ENCODE measurements around the gene LTBP1.
"Not testable (repeated sequence)": the region's sequence is repeated elsewhere in the genome, so short reads cannot be mapped to it uniquely, and the experiment has no call there.

The LTBP1 gene

DNA sequence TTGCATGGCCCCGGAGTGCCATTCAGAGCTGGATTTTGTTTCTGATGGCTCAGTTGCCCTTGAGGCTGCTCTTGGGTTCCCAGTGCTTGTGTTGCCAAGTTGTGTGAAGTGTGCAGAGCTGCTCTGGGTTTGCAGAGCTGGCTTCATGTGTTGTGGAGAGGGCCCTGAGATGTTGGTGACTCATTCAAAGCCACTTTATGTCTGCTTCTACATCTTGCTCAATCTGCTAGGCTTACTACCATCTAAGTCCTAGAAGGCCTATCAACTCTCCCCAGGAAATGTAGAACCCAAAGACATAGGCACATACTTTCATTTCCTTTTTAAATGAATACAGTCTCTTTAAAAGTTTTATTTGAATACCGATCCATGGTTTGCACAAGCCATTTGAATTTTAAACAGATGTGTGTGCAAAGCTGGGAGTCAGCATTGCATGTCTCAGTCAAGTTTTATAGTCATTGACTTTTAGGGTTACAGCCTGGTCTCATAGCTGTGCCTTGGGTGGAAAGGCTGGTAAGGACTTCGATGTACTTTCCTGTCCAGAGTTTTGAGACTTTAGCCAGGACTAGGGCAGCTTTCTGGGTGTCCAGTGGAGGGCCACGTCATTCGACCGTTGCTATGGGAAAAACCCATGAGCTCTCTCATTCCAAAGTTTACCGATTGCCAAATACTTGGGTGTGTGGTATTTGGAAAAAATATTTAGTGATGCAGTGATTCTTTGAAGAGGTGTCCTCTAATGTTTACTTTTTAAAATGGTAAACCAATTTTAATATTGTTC lies 105.0 kb downstream of the LTBP1 start:
- no peak for DNase-seq

DNA sequence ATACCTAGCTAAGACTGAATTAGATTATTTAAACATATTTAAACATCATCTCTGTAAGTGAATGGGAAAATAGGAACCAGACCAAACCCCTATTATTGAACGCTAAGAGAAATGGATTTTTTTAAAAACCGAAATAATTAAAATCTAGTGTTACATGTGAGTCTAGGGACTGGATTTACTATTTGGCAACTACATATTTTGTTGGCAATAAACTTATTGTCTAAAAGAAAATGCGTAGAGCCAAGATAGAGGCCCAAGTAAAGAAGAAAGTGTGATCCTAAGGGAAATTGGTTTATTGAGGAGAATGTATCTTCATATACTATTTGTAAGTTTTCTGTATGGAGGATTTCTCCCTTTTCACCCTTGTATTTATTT lies 105.6 kb downstream of the LTBP1 start:
- no peak for DNase-seq

DNA sequence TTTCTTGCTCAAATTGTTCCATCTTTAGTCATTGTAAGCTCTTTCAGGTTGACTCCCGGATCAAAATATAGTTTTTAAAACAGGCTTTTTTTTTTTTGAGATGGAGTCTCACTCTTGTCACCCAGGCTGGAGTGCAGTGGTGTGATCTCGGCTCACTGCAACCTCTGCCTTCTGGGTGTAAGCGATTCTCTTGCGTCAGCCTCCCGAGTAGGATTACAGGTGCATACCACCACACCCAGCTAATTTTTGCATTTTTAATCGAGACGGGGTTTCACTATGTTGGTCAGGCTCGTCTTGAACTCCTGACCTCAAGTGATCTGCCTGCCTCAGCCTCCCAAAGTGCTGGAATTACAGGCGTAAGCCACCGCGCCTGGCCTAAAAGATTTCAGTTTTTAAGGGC lies 106.0 kb downstream of the LTBP1 start:
- not testable (repeated sequence) for DNase-seq

DNA sequence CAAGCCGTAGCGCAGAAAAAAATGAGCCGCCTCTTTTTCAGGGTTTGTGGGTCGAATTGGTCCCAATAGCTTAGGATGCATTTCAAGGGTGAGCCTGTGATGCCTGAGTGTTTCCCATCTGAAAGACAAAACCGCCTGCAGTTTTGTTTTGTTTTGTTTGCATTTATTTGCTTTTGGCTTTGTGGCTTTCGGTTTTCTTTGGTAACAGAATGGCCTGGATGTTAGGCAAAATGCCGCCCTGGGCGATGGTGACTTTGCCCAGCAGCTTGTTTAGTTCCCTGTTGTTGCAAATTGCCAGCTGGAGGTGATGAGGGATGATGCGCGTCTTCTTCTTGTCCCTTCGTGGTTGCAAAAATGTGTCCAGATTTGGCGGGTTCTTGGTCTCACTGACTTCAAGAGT lies 109.4 kb downstream of the LTBP1 start:
- no peak for DNase-seq

DNA sequence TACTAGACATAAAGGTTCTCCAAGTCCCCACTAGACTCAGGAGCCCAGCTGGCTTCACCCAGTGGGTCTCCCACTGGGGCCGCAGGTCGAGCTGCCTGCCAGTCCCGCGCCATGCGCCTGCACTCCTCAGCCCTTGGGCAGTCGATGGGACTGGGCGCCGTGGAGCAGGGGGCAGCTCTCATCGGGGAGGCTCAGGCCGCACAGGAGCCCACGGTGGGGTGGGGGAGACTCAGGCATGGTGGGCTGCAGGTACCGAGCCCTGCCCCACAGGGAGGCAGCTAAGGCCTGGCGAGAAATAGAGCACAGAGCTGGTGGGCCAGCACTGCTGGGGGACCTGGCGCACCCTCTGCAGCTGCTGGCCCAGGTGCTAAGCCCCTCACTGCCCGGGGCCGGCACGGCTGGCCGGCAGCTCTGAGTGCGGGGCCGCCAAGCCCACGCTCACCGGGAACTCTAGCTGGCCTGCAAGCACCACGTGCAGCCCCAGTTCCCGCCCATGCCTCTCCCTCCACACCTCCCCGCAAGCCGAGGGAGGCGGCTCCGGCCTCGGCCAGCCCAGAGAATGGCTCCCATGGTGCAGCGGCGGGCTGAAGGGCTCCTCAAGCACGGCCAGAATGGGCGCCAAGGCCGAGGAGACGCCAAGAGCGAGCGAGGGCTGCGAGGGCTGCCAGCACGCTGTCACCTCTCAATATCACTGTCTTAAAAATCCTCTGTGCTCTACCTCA lies 110.7 kb downstream of the LTBP1 start:
- DNase-seq = not testable (repeated sequence)

DNA sequence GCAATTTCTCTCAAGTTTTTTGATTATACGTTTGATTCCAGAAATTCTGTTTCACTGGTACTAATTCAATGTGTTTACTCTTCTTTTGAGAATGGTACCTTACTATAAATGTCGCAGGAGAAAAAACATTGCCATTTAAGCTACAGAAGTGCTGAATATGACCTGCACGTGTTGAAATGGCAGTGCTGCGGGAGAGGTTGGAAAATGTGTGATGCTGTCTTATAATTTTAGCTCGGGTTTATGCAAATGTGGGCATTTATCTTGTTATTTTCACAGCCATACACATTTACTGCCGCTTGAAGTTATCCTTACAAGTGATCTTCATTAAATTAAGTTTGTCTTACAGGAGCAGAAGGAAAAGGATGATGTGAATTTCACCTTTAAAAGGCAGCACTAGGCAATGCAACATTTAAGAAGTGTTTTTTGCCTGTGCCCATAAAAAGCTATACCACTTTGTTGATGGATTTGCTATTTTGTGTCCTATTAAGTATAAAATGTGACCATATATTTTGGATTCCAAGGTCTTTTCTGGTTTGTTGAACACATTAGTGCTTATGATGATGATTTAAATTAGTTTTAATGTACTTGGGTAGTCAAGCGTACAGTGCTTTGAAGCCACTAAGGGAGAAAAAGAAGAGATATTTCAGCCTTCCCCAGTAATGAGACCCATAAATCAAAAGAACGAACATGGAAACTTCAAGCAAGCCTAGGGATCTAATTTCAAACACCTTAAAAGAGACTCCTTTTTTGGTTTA lies 112.1 kb downstream of the LTBP1 start:
- no peak for DNase-seq

DNA sequence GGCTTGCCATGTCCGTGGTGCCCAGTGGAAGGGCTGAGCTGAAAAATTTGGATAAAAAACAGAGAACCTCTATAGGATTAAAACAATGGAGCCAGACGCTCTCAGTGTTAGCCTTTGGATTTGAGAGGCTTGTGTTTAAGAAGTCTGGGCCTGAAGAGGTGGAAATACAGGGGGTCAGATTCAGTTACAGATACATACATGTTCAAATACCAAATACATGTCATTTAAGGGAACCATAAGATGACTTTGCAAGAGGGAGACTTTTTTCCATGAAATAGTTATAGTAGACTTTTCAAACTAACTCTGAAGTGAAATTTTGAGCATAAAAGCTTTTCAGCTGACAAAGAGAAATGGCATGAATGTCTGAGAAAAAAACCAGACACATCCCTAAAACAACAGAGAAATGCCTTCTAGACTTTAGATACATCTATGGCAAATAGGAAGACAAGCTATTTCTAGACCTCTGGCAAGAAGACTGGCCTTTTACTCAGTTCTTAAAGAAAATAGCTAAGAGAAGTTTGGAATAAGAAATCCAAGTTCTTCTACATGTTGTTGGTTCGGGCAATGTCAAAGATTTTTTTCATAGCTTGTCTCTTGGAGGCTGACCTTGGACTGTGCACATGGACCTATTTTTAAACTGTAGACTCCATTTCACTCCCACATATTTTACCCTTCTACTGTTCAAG lies 112.9 kb downstream of the LTBP1 start:
- no peak for DNase-seq

DNA sequence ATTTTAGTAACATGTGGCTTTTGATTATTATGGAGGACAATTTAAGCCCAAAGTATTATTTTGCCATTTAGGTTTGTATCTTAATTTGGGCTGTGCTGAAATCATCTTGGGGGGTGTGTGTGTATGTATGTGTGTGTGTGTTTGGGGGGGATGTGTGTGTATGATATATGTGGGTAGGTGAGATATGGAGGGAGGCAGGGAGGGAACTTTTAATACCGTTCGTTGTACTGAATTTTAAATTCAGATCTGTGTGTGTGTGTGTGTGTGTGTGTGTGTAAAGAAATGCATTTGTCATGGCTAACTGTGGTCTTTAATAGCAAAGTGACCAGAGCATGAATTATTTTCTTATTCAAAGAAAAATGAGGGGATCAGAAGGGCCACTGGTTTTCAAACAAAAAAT lies 113.7 kb downstream of the LTBP1 start:
- no peak for DNase-seq

DNA sequence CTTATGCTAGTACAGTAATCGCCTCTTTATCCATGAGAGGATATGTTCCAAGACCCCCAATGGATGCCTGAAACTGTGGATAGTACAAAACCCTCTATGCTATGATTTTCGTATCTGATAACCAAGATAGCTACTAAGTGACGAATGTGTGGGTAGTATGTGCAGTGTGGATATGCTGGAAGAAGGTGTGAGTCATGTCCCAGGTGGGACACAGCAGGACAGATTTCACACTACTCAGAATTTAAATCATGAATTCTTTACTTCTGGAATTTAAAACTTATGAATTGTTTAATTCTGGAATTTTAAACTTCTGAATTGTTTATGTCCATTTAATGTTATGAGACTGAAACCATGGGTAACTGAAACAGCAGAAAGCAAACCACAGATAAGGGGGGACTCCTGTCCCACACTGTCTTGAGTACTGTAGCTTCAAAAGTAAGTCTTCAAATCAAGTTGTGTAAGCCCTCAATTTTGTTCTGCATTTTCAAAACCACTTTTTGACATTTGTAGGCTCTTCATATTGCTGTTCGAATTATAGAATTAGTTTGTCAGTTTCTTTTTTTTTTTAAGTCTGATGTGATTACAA lies 116.0 kb downstream of the LTBP1 start:
- no peak for DNase-seq

DNA sequence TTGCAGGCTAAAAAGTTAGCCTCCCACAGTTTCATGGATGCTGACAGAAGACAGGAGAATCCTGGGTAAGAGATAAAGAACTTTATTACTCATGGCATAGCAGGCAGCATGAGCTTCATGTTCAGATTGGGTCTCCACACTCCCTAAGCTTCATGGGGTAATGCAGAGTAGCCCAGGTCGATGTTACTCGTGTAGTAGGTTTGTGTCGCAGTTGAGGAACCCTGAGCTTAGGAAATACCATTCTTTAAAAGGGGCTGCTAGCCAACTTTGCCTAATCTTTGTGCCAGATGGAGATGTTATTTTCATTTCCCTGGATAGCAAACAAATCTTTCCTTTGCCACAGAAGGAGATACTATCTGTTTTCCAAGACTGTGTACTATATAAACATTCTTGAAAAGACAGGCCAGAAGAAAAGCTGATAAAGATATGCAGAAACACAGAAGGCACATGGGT lies 117.6 kb downstream of the LTBP1 start:
- no peak for DNase-seq

DNA sequence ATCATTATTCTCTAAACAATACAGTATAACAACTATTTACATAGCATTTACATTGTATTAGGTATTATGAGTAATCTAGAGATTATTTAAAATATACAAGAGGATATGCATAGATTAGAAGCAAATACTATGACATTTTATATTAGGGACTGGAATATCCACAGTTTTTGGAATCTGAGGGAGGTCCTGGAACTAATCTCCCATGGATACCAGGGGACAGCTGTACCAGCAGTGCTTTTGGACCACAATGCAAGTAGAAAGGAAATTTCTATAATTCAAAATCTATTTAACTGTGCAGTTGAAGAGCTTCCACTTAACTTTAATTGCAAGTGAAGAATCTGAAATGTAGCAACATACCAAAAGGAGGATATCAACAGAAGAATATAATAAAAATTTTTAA lies 120.8 kb downstream of the LTBP1 start:
- DNase-seq = no peak

DNA sequence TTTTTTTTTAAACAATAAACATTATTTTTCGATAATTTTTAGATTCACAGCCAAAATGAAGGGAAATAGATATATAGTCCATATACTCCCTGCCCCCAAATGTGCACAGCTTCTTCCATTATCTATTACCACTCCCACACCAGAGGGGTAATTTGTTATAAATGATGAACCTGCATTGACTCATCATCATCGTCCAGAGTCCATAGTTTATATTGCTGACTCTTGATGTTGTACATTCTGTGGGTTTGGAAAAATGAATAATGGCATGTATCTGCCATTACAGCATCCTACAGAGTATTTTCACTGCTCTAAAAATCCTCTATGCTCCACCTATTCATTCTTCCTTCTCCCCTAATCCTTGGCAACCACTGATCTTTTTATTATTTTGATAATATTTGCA lies 121.5 kb downstream of the LTBP1 start:
- no peak for DNase-seq

DNA sequence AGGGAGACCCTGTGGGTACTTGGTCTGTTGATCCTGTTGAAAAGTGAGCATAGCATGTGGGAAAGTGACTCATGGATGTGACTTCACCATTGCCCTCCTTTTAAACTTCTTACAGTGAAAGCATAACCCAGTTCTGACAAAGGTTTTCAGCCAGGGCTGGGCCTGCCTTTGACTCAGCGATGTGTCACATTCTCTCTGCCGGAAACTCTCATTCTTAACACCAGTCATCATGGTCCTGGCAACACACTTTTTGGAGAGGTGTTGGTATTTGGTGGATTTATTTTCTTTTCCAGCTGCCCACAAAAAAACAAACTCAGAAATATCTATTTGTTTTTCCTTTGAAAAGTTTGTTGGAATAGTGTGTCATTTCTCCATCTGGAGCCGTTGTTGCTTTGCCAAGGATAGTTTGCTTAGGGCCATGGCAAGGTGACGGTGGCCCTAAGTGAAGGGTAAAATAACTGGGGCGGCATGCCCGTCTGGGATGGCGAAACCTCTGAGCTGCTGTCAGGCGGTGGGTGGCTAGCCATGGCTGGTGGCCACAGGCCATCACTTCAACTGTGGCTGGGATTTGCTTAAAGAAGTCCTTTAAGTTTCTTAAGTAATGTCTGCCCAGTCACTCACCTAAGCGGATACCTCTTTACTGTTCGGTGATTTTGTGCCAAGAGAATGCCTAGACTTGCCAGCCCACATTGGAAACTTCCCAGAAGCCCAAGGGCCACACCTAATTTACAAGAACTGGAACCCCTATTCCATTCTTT lies 123.3 kb downstream of the LTBP1 start:
- no peak for DNase-seq

DNA sequence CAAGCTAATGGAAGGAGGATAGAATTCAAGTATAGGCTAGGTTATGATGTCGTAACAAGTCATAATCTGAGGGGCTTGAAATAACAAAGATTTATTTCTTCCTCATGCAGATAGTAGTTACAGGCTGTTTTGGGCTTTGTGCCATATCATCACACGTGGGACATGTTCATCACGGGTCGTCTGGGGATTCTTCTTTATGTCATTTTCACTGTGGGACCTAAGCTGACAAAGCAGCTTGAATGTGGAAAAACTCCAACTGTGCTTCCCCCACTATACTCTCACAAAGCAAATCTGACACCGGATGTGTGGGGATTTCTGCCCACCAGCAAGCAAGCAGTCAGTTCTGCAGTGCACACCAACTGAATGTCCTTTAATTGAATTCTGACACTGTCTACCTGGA lies 124.8 kb downstream of the LTBP1 start:
- DNase-seq = no peak

DNA sequence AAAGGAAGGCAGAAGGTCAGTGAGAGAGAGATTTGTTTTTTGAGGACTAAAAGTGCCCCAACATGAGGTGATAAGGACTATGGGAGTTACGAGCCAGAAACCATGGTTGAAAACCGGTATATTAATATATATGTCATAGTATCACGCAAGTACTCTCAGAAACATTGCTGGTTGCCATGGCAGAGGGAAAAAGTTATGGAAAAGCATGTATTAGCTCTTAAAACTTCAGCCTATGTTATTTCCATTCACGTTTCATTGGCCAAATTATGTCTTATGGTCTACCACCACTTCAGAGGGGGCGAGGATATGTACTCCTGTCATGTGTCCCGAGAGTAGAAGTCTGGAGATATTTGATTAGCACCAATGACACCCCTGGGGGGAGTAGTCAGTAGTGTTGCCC lies 125.9 kb downstream of the LTBP1 start:
- DNase-seq = no peak

DNA sequence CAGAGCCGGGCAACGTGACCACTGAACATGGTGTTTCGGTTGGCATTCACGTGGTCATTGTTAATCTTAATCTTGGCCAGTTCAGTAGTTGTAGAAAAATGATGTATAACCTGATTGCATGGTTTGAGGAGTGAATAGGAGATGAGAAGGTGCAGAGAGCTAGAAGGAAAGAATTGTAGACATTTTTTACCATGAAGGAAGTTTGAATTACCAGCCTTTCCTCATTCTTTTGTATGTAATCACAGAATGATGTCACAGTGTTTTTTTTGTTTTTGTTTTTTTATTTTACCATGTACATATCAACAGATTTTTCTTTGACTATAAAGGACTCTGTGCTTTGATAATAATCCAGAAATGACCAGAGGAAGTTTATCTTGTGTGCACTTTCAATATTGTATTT lies 126.3 kb downstream of the LTBP1 start:
- no peak for DNase-seq

DNA sequence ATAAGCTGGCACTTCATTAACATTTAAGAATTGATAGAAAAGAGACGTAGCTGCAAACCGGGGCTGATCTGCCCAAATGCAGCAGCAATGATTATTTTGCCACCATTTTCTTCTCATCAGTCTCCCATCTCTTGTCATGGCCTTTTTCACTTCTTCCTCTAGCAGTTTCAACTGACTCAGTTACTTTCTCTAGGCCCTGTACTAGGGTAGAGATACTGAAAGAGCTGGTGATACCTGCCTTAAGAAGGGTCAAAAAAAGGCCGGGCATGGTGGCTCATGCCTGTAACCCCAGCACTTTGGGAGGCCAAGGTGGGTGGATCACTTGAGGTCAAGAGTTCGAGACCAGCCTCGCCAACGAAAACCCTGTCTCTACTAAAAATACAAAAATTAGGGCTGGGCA lies 127.4 kb downstream of the LTBP1 start:
- DNase-seq = no peak

DNA sequence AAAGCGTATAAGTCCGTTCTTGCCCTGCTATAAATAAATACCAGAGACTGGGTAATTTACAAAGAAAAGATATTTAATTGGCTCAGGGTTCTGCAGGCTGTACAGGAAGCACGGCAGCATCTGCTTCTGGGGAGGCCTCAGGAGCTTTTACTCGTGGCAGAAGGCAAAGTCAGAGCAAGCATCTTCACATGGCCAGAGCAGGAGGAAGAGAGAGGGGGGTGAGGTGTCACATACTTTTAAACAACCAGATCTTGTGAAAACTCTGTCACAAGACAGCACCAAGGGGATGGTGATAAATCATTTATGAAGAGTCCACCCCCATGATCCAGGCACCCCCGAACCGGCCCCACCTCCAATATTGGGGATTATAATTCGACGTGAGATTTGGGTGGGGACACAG lies 130.6 kb downstream of the LTBP1 start:
- DNase-seq = no peak

DNA sequence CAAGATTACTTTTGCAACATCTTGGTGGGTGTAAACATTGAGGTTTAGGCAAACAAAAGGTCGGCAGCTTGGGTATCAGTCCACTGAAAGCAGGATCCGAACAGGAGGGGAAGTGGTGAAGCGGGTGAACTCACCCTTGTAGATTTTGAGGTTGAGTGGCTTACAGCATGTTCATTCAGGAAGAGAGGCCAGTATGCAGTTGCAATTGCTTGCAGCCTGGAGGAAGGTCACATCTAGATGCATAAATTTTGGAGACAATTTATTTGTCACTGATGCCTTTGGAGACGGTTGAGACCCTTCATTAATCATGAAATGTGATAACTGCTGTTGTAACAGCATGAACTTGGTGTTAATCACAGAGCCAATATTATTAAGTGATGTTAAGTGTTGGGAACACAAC lies 131.1 kb downstream of the LTBP1 start:
- no peak for DNase-seq

DNA sequence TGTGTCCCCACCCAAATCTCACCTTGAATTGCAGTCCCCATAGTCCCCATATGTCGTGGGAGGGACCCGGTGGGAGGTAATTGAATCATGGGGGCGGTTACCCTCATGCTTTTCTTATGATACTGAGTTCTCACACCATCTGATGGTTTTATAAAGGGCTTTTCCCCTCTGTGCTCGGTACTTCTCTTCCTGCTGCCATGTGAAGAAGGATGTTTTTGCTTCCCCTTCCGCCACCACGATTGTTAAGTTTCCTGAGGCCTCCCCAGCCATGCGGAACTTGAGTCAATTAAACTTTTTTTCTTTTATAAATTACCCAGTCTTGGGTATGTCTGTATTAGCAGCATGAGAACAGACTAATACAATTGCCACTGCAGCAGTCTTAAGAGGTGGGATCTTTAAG lies 134.9 kb downstream of the LTBP1 start:
- DNase-seq = no peak

DNA sequence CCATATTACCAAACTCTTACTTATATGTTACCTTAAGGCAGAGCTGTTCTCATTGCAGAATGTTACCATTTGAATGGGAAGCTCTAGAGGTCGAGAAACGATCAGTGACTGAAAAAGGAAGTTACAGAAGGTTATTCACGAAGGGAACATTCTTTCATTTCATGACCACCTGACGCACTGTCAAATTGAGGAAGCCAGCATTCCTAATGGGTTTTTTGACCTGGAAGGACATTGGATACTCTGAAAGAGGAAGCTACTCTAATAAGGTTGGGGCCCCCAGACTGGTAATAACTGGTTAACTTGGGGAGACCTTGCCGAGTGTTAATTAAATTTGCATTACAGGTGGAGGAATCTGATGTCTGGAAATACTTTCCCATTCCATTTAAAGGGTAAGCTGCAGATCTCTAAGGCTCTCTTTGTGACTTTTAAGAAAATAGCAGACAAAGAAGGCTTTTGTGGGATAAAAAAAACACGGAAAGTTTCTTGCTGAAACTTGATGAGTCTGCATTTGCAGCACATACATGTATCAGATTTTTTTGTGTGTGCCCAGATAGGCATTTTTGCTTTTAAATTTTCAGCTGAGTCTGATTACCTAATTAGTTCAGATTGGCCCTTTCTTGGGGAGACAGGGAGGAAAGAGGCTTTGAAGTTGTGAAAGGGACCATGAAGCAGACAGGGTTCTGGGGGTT lies 137.1 kb downstream of the LTBP1 start:
- DNase-seq = no peak

All from central memory CD4-positive, alpha-beta T cell (primary cell).